ENCODE data around the gene CALHM6. TPM values are rescaled to one million over a fixed set of nuclear protein-coding genes. Genes with fewer than 3 reads are reported as not detected.
A peak's percentile ranks its signal among the peaks of the same experiment; 100 is the strongest.

Gene CALHM6
- total RNA-seq, 2 donors from 2014 or later = 1.3 to 2.3 TPM

DNA sequence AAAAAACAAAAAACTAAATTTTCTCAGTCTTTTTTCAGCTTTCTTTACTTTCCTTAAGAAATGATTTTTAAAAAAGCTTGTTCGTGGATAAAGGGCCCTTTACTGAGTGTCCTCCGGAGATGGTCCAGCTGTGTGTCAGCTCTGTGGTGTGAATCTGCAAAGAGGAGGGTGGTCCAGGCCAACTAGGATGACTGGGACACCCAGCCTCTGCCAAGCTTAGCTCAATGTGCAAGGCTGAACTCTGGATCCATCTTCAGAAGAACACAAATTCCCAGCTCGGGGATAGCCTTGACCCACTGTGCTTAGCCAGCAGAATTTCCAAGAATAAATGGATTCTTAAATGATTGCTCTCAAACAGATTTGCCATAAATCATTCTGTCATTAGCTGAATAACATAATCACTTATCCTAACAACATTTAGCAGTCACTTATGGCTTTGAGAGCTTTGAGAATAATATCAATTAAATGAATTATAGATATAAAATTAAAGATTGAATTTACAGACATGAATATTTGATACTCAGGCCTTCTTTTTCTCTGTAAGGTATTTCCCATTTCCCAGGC lies 36.0 kb downstream of the CALHM6 start:
- Histone ChIP-seq H3K9me3 (no peaks in the 10 kb centered on the region), H3K4me1 (no peaks in the 10 kb centered on the region), H3K27ac (no peak overlapping the region), H3K27me3 (no peaks in the 10 kb centered on the region), H3K4me3 (no peak overlapping the region), H3K36me3 (replicated peaks in 1 of 2; ENCODE audit: insufficient read depth in 1 of 2, low read depth in 2 of 2) (no peaks in the 10 kb centered on the region)
- DNase-seq (no peak), ATAC-seq (no peak)
- no peak for TF ChIP-seq POLR2A (IDR thresholded peaks at IDR 0.05)
- intact Hi-C loops (cut with DNase I) = no loop called here
- WGBS, 2 donors = 58 to 62% methylated on average over 3 of the region's 3 CpGs

DNA sequence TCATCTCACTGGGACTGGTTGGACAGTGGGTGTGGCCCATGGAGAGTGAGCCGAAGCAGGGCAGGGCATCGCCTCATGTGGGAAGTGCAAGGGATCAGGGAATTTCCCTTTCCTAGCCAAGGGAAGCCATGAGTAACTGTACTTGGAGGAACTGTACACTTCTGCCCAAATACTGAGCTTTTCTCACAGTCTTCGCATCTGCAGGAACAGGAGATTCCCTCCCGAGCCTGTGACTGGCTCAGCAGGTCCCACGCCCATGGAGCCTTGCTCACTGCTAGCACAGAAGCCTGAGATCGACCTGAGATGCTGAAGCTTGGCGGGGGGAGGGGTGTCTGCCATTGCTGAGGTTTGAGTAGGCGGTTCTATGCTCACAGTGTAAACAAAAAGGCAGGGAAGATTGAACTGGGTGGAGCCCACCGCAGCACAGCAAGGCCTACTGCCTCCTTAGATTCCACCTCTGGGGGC lies 39.8 kb downstream of the CALHM6 start:
- no peaks in the 10 kb centered on the region for H3K27me3 ChIP-seq
- 50 to 52% methylated on average over 8 to 9 of the region's 9 CpGs for WGBS, 2 donors
- H3K4me3 ChIP-seq = no peak overlapping the region
- H3K36me3 ChIP-seq (replicated peaks in 1 of 2; ENCODE audit: insufficient read depth in 1 of 2, low read depth in 2 of 2) = no peaks in the 10 kb centered on the region
- no peaks in the 10 kb centered on the region for H3K4me1 ChIP-seq
- intact Hi-C loops (cut with DNase I) = no loop called here
- TF ChIP-seq, protein P1, sequence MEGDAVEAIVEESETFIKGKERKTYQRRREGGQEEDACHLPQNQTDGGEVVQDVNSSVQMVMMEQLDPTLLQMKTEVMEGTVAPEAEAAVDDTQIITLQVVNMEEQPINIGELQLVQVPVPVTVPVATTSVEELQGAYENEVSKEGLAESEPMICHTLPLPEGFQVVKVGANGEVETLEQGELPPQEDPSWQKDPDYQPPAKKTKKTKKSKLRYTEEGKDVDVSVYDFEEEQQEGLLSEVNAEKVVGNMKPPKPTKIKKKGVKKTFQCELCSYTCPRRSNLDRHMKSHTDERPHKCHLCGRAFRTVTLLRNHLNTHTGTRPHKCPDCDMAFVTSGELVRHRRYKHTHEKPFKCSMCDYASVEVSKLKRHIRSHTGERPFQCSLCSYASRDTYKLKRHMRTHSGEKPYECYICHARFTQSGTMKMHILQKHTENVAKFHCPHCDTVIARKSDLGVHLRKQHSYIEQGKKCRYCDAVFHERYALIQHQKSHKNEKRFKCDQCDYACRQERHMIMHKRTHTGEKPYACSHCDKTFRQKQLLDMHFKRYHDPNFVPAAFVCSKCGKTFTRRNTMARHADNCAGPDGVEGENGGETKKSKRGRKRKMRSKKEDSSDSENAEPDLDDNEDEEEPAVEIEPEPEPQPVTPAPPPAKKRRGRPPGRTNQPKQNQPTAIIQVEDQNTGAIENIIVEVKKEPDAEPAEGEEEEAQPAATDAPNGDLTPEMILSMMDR (IDR thresholded peaks at IDR 0.05) = no peak
- no peak for TF ChIP-seq POLR2A (IDR thresholded peaks at IDR 0.05)
- no peak for ATAC-seq
- no peak overlapping the region for H3K27ac ChIP-seq
- no peaks in the 10 kb centered on the region for H3K9me3 ChIP-seq
- DNase-seq = no peak

DNA sequence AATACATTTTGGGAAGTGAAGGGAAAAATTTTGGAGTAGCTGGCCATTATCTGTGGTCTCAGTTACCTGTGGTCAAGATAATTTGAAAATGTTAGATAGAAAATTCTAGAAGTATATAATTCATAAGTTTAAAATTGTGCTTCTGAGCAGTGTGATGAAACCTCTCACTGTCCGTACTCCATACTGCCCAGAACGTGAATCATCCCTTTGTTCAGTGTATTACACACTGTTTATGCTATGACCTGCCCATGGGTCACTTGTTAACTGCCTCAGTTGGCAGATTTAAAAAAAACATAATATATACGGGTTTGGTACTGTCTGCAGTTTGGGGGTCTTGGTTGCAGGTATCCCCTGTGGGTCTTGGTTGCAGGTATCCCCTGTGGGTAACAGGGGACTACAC lies 46.1 kb downstream of the CALHM6 start:
- H3K27me3 ChIP-seq = no peaks in the 10 kb centered on the region
- ATAC-seq (no peak), DNase-seq (no peak)
- H3K27ac ChIP-seq = no peak overlapping the region
- intact Hi-C loops (cut with DNase I) = no loop called here
- no peak overlapping the region for H3K4me3 ChIP-seq
- TF ChIP-seq, protein P1 (IDR thresholded peaks at IDR 0.05) = no peak
- TF ChIP-seq POLR2A (IDR thresholded peaks at IDR 0.05) = no peak
- no peaks in the 10 kb centered on the region for H3K9me3 ChIP-seq
- no peaks in the 10 kb centered on the region for H3K36me3 ChIP-seq (replicated peaks in 1 of 2; ENCODE audit: insufficient read depth in 1 of 2, low read depth in 2 of 2)
- H3K4me1 ChIP-seq = no peaks in the 10 kb centered on the region
- 71 to 75% methylated on average over 3 of the region's 3 CpGs for WGBS, 2 donors

DNA sequence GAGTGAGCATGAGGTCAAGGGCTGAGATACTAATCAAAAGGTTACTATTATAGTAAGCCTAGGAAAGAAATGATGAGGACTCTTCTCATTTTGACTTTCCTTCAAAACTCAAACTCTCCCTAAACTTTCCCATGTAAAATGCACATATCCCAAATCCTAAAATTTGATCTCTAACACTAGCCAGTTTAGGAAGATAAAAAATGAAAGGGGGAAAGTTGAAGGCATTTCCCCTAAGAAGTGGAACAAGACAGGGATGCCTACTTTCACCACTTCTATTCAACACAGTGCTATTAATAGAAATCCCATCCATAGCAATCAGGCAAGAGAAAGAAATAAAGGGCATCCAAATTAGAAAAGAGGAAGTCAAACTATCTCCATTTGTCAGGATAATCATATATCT lies 47.4 kb downstream of the CALHM6 start:
- Histone ChIP-seq H3K27me3 (no peaks in the 10 kb centered on the region), H3K27ac (no peak overlapping the region), H3K36me3 (replicated peaks in 1 of 2; ENCODE audit: insufficient read depth in 1 of 2, low read depth in 2 of 2) (no peaks in the 10 kb centered on the region), H3K9me3 (no peaks in the 10 kb centered on the region), H3K4me3 (no peak overlapping the region), H3K4me1 (no peaks in the 10 kb centered on the region)
- no peak for ATAC-seq
- no peak for DNase-seq
- intact Hi-C loops (cut with DNase I) = no loop called here
- TF ChIP-seq, protein P1 (IDR thresholded peaks at IDR 0.05) = no peak

DNA sequence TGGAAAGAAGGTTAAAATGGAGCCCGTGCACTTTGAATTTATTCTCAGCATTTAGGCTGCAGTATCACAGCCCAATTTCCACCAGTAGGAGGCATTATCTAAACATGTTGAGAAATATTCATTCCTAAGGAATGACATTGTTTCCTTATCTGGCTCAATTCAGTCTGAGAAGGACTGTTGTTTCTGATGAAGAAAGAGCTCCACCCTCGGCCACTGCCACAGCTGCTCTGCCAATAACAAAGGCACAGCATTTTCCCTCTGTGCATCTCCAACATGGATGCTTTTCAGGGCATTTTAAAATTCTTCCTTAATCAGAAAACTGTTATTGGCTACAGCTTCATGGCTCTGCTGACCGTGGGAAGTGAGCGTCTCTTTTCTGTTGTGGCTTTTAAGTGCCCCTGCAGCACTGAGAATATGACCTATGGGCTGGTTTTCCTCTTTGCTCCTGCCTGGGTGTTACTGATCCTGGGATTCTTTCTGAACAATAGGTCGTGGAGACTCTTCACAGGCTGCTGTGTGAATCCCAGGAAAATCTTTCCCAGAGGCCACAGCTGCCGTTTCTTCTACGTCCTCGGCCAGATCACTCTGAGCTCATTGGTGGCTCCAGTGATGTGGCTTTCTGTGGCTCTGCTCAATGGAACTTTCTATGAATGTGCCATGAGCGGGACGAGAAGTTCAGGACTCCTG lies 50.4 kb downstream of the CALHM6 start, which contains the start of gene CALHM5:
CALHM5 (plus strand) TSS at position 216 of the 687 bp plus-strand sequence; CDS start at position 274, 58 bp downstream.
- Histone ChIP-seq H3K27me3 (no peaks in the 10 kb centered on the region), H3K4me1 (no peaks in the 10 kb centered on the region), H3K36me3 (replicated peaks in 1 of 2; ENCODE audit: insufficient read depth in 1 of 2, low read depth in 2 of 2) (no peaks in the 10 kb centered on the region), H3K27ac (peak within 1 kb of the TSS in 3 of 4 donors; percentile 34 to 47 (median 42)), H3K4me3 (no peak within 1 kb of the TSS), H3K9me3 (no peaks in the 10 kb centered on the region)
- WGBS, 2 donors = 44 to 57% methylated on average over 10 of the region's 10 CpGs
- peak; percentile 79 for ATAC-seq
- intact Hi-C loops (cut with DNase I) = no loop called here
- peak in 3 of 4 donors; percentile 16 to 28 (median 25) for DNase-seq
- TF ChIP-seq, protein P1 (IDR thresholded peaks at IDR 0.05) = peak; percentile 6 to 45 (median 32)
- TF ChIP-seq POLR2A (IDR thresholded peaks at IDR 0.05) = no peak

Measured in body of pancreas (tissue), 4 donors.